Peyer's patch (tissue), 4 donors: Measurements from ENCODE around the gene NIPA2. TPM values are rescaled to one million over a fixed set of nuclear protein-coding genes. Genes with fewer than 3 reads are reported as not detected.
A peak's percentile ranks its signal among the peaks of the same experiment; 100 is the strongest.
"Not testable (repeated sequence)": the region's sequence is repeated elsewhere in the genome, so short reads cannot be mapped to it uniquely, and the experiment has no call there.

Experiments
- DNase-seq, 3 donors: peaks; one replicate each; pipeline ENCODE4 v3.0.0-alpha.2; 2017 to 2019
- H3K27ac ChIP-seq, 4 donors: fragments of 200-600 bp; sonication (generic); one replicate each; pipeline ENCODE4 v1.5.1; 2016 to 2019
- H3K27me3 ChIP-seq, 2 donors: fragments of 200-600 bp; sonication (generic); one replicate each; pipeline ENCODE4 v1.5.1; 2019
- H3K36me3 ChIP-seq, 3 donors: fragments of 200-600 bp; sonication (generic); one replicate each; pipeline ENCODE4 v1.5.1; 2016 to 2019
- H3K4me1 ChIP-seq, 4 donors: fragments of 200-600 bp; sonication (generic); one replicate each; pipeline ENCODE4 v1.5.1; 2016 to 2019
- H3K4me3 ChIP-seq, 4 donors: fragments of 200-600 bp; sonication (generic); 1 replicate in 3 of 4; 2 replicates in 1 of 4; pipeline ENCODE4 v1.5.1; 2016 to 2019; ENCODE audit warnings: mild to moderate bottlenecking in 1 of 4
- H3K9me3 ChIP-seq, 4 donors: fragments of 200-600 bp; sonication (generic); one replicate each; pipeline ENCODE4 v1.5.1; 2016 to 2019; ENCODE audit warnings: mild to moderate bottlenecking in 1 of 4
- CTCF ChIP-seq, 6 experiments: fragments of 450-650 bp in 4 of 6; fragments of 200-600 bp in 2 of 6; sonication (generic) in 1 of 6; IDR thresholded peaks; one replicate each; pipeline ENCODE4 v1.5.1; 2017 to 2019; ENCODE audit warnings: antibody characterized with exemption in 6 of 6, mild to moderate bottlenecking in 3 of 6, moderate library complexity in 1 of 6
- POLR2A ChIP-seq, 2 donors: fragments of 450-650 bp; IDR thresholded peaks; one replicate each; pipeline ENCODE4 v1.5.1; 2017; ENCODE audit warnings: antibody characterized with exemption in 2 of 2, mild to moderate bottlenecking in 2 of 2, moderate library complexity in 2 of 2
- total RNA-seq, 4 donors: library from RNA; depleted of rRNA; stranded (reverse); fragments of >200 nt; gene quantifications; one replicate each; pipeline ENCODE4 v1.1.0, GENCODE V29; 2016

NIPA2 gene
- total RNA-seq, 4 donors from 2014 or later, result 46.4 to 79.7 (median 65.7) TPM

DNA sequence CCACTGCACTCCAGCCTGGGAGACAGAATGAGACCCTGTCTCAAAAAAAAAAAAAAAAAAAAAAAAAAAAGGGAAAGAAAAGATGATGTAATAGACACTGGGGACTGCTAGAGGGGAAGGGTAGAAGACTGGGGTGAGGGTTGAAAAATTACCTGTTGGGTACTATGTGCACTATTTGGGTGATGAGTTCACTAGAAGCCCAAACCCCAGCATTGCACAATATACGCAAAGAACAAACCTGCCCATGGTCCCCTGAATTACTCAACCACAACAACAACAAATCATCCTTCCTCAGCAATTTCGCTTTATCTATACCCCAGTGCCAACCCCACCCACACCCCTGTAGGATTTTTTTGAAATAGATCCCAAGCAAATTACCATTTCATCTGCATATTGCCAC is 38.6 kb upstream of the NIPA2 start:
- Histone ChIP-seq H3K4me1 (peaks cover 0 to under 1% (median 0%) of the 10 kb centered on the region in 4 donors), H3K27me3 (no peaks in the 10 kb centered on the region), H3K4me3 (no peak overlapping the region), H3K27ac (no peak overlapping the region), H3K9me3 (no peaks in the 10 kb centered on the region), H3K36me3 (no peaks in the 10 kb centered on the region)
- TF ChIP-seq POLR2A (IDR thresholded peaks at IDR 0.05), result no peak
- TF ChIP-seq CTCF (IDR thresholded peaks at IDR 0.05), result no peak
- DNase-seq, result no peak

DNA sequence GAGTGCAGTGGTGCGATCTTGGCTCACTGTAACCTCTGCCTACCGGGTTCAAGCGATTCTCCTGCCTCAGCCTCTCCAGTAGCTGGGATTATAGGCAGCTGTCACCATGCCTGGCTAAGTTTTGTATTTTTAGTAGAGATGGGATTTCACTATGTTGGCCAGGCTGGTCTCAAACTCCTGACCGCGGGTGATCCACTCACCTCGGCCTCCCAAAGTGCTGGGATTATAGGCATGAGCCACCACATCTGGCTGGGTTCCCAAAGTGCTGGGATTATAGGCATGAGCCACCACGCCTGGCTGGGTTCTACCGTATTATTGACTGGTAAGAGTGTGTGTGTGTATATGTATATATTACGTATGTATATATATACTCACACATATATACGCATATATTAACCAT is 35.5 kb upstream of the NIPA2 start:
- not testable (repeated sequence) for DNase-seq, H3K4me1 ChIP-seq, H3K36me3 ChIP-seq, H3K27ac ChIP-seq, H3K27me3 ChIP-seq, H3K9me3 ChIP-seq, H3K4me3 ChIP-seq

- DNase-seq, result no peak
- Histone ChIP-seq H3K27ac (no peak overlapping the region), H3K27me3 (no peaks in the 10 kb centered on the region), H3K9me3 (no peaks in the 10 kb centered on the region), H3K36me3 (no peaks in the 10 kb centered on the region), H3K4me3 (no peak overlapping the region), H3K4me1 (peaks cover 0 to 10% (median 0%) of the 10 kb centered on the region in 4 donors)
- no peak for TF ChIP-seq CTCF (IDR thresholded peaks at IDR 0.05)
Observed at GRCh38 chr15:22806156-22806555, 32.3 kb upstream of the NIPA2 start.

GRCh38 chr15:22806664-22807063 is 31.8 kb upstream of the NIPA2 start:
- Histone ChIP-seq H3K4me3 (no peak overlapping the region), H3K27me3 (no peaks in the 10 kb centered on the region), H3K36me3 (no peaks in the 10 kb centered on the region), H3K27ac (no peak overlapping the region), H3K9me3 (no peaks in the 10 kb centered on the region), H3K4me1 (peaks cover 0 to 10% (median 0%) of the 10 kb centered on the region in 4 donors)
- no peak for DNase-seq
- TF ChIP-seq POLR2A (IDR thresholded peaks at IDR 0.05) (no peak), CTCF (IDR thresholded peaks at IDR 0.05) (no peak)

GRCh38 chr15:22807831-22808230 is 30.6 kb upstream of the NIPA2 start:
- Histone ChIP-seq H3K4me1 (peaks cover 0 to 10% (median 0%) of the 10 kb centered on the region in 4 donors), H3K27ac (peak overlapping the region in 2 of 4 donors; percentile 1 to 60)
- not testable (repeated sequence) for H3K4me3 ChIP-seq, H3K36me3 ChIP-seq, H3K27me3 ChIP-seq, H3K9me3 ChIP-seq
- DNase-seq, result peak in 1 of 3 donors; percentile 40

DNA sequence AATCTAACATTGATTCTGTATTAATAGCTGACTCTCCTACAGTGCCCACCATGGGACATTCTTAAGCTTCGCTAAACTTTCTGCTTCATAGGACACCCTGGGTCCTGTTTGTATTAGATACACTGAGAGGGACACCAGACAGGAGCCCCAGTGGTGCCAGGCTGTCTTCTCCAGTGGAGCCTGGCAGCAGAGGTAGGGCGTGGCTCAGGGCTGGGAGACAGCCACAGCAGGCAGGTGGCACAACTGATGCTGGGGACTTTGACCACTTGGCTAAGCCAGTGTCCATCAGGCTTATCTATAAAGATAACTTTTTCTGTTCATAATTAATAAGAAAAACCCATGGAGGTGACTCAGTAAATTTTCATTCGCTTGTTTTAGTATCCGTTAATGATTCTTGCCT is 30.2 kb upstream of the NIPA2 start:
- peak overlapping the region in 1 of 4 donors; percentile 60 for H3K27ac ChIP-seq
- no peak overlapping the region for H3K4me3 ChIP-seq
- no peaks in the 10 kb centered on the region for H3K36me3 ChIP-seq
- H3K9me3 ChIP-seq, result no peaks in the 10 kb centered on the region
- no peaks in the 10 kb centered on the region for H3K27me3 ChIP-seq
- peak in 2 of 3 donors; percentile 85 to 87 for DNase-seq
- TF ChIP-seq CTCF (IDR thresholded peaks at IDR 0.05) (peak in 1 of 6 experiments; percentile 13), POLR2A (IDR thresholded peaks at IDR 0.05) (no peak)
- H3K4me1 ChIP-seq, result peaks cover 0 to 10% (median 0%) of the 10 kb centered on the region in 4 donors

- H3K27me3 ChIP-seq, result no peaks in the 10 kb centered on the region
- no peak overlapping the region for H3K4me3 ChIP-seq
- H3K9me3 ChIP-seq, result no peaks in the 10 kb centered on the region
- peaks cover 0 to 10% (median 0%) of the 10 kb centered on the region in 4 donors for H3K4me1 ChIP-seq
- H3K36me3 ChIP-seq, result no peaks in the 10 kb centered on the region
- TF ChIP-seq CTCF (IDR thresholded peaks at IDR 0.05) (no peak), POLR2A (IDR thresholded peaks at IDR 0.05) (no peak)
- H3K27ac ChIP-seq, result no peak overlapping the region
- DNase-seq, result no peak
Observed at GRCh38 chr15:22808761-22809280, 29.6 kb upstream of the NIPA2 start.
